ENCODE results near the gene VTI1A.

VTI1A gene

DNA sequence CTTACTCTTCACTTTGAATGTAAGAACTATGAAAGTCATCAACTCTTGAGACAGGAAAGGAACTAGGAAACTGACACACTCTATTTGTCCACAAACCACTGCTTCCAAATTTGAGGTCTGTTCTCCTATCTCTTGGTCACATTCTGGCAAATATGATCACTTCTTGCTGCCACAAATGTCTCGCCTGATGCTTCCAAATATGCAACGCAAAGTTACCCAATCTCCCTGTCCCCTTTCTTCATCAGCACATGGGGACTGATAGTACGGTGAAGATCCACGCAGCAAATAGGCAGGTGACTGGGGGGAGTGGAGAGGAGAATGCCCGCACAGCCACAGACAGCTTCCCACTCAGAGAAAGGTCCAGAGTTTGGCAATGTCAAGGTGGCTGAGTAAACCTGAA lies 410.5 kb downstream of the VTI1A start (continued):
- TF ChIP-seq, protein P1, sequence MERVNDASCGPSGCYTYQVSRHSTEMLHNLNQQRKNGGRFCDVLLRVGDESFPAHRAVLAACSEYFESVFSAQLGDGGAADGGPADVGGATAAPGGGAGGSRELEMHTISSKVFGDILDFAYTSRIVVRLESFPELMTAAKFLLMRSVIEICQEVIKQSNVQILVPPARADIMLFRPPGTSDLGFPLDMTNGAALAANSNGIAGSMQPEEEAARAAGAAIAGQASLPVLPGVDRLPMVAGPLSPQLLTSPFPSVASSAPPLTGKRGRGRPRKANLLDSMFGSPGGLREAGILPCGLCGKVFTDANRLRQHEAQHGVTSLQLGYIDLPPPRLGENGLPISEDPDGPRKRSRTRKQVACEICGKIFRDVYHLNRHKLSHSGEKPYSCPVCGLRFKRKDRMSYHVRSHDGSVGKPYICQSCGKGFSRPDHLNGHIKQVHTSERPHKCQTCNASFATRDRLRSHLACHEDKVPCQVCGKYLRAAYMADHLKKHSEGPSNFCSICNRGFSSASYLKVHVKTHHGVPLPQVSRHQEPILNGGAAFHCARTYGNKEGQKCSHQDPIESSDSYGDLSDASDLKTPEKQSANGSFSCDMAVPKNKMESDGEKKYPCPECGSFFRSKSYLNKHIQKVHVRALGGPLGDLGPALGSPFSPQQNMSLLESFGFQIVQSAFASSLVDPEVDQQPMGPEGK (tag by site-specific recombination; IDR thresholded peaks at IDR 0.05) = no peak
- TF ChIP-seq ZNF350 (tag by site-specific recombination; IDR thresholded peaks at IDR 0.05) (no peak), ZNF624 (tag by site-specific recombination; IDR thresholded peaks at IDR 0.05) (no peak), ZNF354C (tag by site-specific recombination; IDR thresholded peaks at IDR 0.05; ENCODE audit: borderline replicate concordance, low read depth) (no peak), ZNF664 (tag by site-specific recombination; IDR thresholded peaks at IDR 0.05) (no peak), GLI4 (tag by site-specific recombination; IDR thresholded peaks at IDR 0.05) (no peak), KLF1 (tag by site-specific recombination; IDR thresholded peaks at IDR 0.05) (no peak), ZNF175 (tag by site-specific recombination; IDR thresholded peaks at IDR 0.05) (no peak), ZNF140 (tag by site-specific recombination; IDR thresholded peaks at IDR 0.05) (no peak)

DNA sequence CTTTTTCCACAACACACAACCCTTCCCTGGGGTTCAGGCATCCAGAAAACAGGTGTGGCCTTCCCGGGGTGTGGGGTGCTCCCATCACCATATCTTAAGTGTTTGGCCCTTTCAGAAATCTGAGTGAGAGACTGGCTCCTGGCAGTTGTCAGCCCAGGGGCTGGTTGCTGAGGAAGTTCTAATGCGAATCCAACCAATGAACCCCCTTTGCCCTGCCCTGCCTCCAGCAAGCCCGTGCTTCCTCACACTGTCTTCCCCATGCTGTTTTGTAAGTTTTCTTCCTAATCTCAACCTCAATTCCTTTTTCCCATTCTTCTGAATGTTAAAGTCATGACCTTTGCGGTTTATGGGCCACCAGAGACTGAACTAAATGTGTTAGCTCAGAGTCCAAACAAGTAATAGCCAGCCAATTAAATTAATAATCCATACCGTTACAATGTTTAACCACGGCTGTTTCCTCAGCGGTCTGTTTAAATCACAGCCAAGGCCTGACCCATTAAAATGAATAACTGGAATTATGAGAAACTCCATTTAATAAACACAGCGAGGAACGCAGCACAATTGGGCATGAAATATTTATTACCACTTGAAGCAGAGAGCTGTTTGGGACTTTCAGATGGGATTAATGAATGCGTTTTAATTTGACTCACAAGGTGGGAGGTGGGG lies 412.1 kb downstream of the VTI1A start:
- Histone ChIP-seq H3K9me3 (ENCODE audit: control insufficient read depth, insufficient read depth, low read depth, low read length) (no peaks in the 10 kb centered on the region; the same call in 1 of the 2 replicates), H3K4me1 (ENCODE audit: control insufficient read depth, insufficient read depth, low read length) (no peaks in the 10 kb centered on the region), H3K27ac (ENCODE audit: extremely low read depth, low read depth, low read length) (no peak overlapping the region), H3K36me3 (ENCODE audit: control insufficient read depth in 2 of 2, insufficient read depth in 1 of 2, low read length in 2 of 2) (no peaks in the 10 kb centered on the region), H3K4me3 (ENCODE audit: low read depth, low read length) (no peak overlapping the region)
- TF ChIP-seq ZNF132 (tag by site-specific recombination; IDR thresholded peaks at IDR 0.05; ENCODE audit: borderline replicate concordance) (no peak), ZNF214 (tag by site-specific recombination; IDR thresholded peaks at IDR 0.05; ENCODE audit: borderline replicate concordance) (no peak), ZNF138 (tag by site-specific recombination; IDR thresholded peaks at IDR 0.05; ENCODE audit: borderline replicate concordance) (no peak)
- ChIA-PET POLR2A (no interaction called here), CTCF (no interaction called here)

DNA sequence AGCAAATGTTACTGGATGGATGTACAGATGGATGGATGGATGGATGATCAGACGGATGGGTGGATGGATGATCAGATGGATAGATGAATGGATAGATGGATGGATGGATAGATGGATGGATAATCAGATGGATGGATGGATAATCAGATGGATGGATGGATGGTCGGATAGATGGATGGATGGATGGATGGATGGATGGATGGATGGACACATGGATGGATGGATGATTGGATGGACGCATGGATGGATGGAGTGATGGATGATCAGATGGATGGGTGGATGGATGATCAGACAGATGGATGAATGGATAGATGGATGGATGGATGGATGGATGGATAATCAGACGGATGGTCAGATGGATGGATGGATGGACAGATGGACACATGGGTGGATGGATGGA lies 412.8 kb downstream of the VTI1A start:
- Histone ChIP-seq H3K4me3 (ENCODE audit: low read depth, low read length) (no peak overlapping the region), H3K36me3 (ENCODE audit: control insufficient read depth in 2 of 2, insufficient read depth in 1 of 2, low read length in 2 of 2) (no peaks in the 10 kb centered on the region), H3K27ac (ENCODE audit: extremely low read depth, low read depth, low read length) (no peak overlapping the region), H3K4me1 (ENCODE audit: control insufficient read depth, insufficient read depth, low read length) (no peaks in the 10 kb centered on the region), H3K9me3 (ENCODE audit: control insufficient read depth, insufficient read depth, low read depth, low read length) (no peaks in the 10 kb centered on the region; the same call in 1 of the 2 replicates)
- POLR2A ChIA-PET = no interaction called here
- CTCF ChIA-PET = no interaction called here
- TF ChIP-seq ZNF555 (tag by site-specific recombination; conservative IDR thresholded peaks at IDR 0.05) (no peak), ZNF169 (tag by site-specific recombination; IDR thresholded peaks at IDR 0.05) (no peak), ZBTB17 (tag by site-specific recombination; IDR thresholded peaks at IDR 0.05) (peak; percentile 100), ZNF623 (tag by site-specific recombination; IDR thresholded peaks at IDR 0.05) (no peak), ZNF423 (tag by site-specific recombination; IDR thresholded peaks at IDR 0.05) (no peak), ZNF16 (tag by site-specific recombination; IDR thresholded peaks at IDR 0.05; ENCODE audit: low read depth) (no peak), ZNF155 (tag by site-specific recombination; IDR thresholded peaks at IDR 0.05) (no peak), ZNF366 (tag by site-specific recombination; conservative IDR thresholded peaks at IDR 0.05) (peak; percentile 99), ZSCAN30 (tag by site-specific recombination; IDR thresholded peaks at IDR 0.05) (no peak), ZNF776 (tag by site-specific recombination; IDR thresholded peaks at IDR 0.05; ENCODE audit: borderline replicate concordance) (no peak), SCRT2 (tag by site-specific recombination; IDR thresholded peaks at IDR 0.05) (no peak), ZNF621 (tag by site-specific recombination; IDR thresholded peaks at IDR 0.05) (peak; percentile 21; the same call in 1 of the 2 replicates), ZNF292 (tag by site-specific recombination; IDR thresholded peaks at IDR 0.05; ENCODE audit: borderline replicate concordance, low read depth) (no peak)
- TF ChIP-seq, protein P2, sequence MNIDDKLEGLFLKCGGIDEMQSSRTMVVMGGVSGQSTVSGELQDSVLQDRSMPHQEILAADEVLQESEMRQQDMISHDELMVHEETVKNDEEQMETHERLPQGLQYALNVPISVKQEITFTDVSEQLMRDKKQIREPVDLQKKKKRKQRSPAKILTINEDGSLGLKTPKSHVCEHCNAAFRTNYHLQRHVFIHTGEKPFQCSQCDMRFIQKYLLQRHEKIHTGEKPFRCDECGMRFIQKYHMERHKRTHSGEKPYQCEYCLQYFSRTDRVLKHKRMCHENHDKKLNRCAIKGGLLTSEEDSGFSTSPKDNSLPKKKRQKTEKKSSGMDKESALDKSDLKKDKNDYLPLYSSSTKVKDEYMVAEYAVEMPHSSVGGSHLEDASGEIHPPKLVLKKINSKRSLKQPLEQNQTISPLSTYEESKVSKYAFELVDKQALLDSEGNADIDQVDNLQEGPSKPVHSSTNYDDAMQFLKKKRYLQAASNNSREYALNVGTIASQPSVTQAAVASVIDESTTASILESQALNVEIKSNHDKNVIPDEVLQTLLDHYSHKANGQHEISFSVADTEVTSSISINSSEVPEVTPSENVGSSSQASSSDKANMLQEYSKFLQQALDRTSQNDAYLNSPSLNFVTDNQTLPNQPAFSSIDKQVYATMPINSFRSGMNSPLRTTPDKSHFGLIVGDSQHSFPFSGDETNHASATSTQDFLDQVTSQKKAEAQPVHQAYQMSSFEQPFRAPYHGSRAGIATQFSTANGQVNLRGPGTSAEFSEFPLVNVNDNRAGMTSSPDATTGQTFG (tag by site-specific recombination; IDR thresholded peaks at IDR 0.05; ENCODE audit: borderline replicate concordance) = no peak
- TF ChIP-seq, protein P3, sequence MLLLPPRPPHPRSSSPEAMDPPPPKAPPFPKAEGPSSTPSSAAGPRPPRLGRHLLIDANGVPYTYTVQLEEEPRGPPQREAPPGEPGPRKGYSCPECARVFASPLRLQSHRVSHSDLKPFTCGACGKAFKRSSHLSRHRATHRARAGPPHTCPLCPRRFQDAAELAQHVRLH (tag by site-specific recombination; IDR thresholded peaks at IDR 0.05) = no peak
- TF ChIP-seq, protein P4, sequence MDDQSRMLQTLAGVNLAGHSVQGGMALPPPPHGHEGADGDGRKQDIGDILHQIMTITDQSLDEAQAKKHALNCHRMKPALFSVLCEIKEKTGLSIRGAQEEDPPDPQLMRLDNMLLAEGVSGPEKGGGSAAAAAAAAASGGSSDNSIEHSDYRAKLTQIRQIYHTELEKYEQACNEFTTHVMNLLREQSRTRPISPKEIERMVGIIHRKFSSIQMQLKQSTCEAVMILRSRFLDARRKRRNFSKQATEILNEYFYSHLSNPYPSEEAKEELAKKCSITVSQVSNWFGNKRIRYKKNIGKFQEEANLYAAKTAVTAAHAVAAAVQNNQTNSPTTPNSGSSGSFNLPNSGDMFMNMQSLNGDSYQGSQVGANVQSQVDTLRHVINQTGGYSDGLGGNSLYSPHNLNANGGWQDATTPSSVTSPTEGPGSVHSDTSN (CRISPR knock-in tag; IDR thresholded peaks at IDR 0.05) = no peak
